UCSD-AML1 (cell line): ENCODE measurements around the gene GLS.

Source experiments
- DNase-seq: peaks from one replicate; lab custom pipeline; 2025; ENCODE audit not compliant: unreplicated experiment; lab: John Stamatoyannopoulos, UW

The GLS gene

GRCh38 chr2:190968522-190968921 is 87.9 kb downstream of the GLS start:
- DNase-seq = no peak

- DNase-seq = no peak
Observed at GRCh38 chr2:190970160-190970559, 89.5 kb downstream of the GLS start.

- DNase-seq = no peak
Observed at GRCh38 chr2:190970873-190971506, 90.4 kb downstream of the GLS start.

- DNase-seq = no peak
Observed at GRCh38 chr2:190972213-190972612, 91.6 kb downstream of the GLS start.

- DNase-seq = no peak
Observed at GRCh38 chr2:190972846-190973245, 92.2 kb downstream of the GLS start.

GRCh38 chr2:190973262-190973661 is 92.6 kb downstream of the GLS start:
- DNase-seq = no peak

- DNase-seq = no peak
Observed at GRCh38 chr2:190973726-190974628, 93.4 kb downstream of the GLS start.

GRCh38 chr2:190974629-190975361 is 94.2 kb downstream of the GLS start:
- no peak for DNase-seq

- DNase-seq = no peak
Observed at GRCh38 chr2:190976521-190976920, 95.9 kb downstream of the GLS start.

GRCh38 chr2:190977505-190977904 is 96.9 kb downstream of the GLS start:
- no peak for DNase-seq

- DNase-seq = no peak
Observed at GRCh38 chr2:190978389-190979053, 97.9 kb downstream of the GLS start.

GRCh38 chr2:190979906-190980629 is 99.4 kb downstream of the GLS start:
- no peak for DNase-seq

GRCh38 chr2:190980630-190981209 is 100.1 kb downstream of the GLS start:
- DNase-seq = no peak

GRCh38 chr2:190981333-190981732 is 100.7 kb downstream of the GLS start:
- DNase-seq = no peak

GRCh38 chr2:190981733-190982132 is 101.1 kb downstream of the GLS start:
- DNase-seq = no peak

- no peak for DNase-seq
Observed at GRCh38 chr2:190982262-190983034, 101.8 kb downstream of the GLS start.

GRCh38 chr2:190984595-190984994 is 104.0 kb downstream of the GLS start:
- no peak for DNase-seq

GRCh38 chr2:190986221-190986953 is 105.8 kb downstream of the GLS start:
- DNase-seq = no peak

GRCh38 chr2:190987116-190987515 is 106.5 kb downstream of the GLS start:
- no peak for DNase-seq
